ENCODE results near the gene DPY19L1.

DPY19L1 gene

DNA sequence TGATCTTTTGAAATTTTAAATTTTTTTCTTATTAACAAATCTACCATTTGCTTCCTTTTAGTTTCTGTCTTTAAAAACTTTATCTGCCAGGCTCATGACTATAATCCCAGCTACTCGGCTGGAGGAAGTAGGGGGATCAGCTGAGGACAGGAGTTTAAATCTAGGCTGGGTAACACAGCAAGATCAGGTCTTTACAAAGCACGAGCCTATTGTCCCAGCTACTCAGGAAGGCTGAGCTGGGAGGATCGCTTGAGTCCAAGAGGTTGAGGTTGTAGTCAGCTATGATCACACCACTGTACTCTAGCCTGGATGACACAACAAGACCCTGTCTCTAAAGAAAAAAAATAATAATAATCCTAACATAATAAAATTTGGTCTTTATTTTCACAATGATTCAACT, 17.5 kb downstream of the DPY19L1 start:
- DNase-seq (ENCODE audit: low spot score): no peak
- no peak overlapping the region for H4K91ac ChIP-seq (ENCODE audit: low read depth, low read length, poor library complexity)
- H2BK5ac ChIP-seq (ENCODE audit: low read length): no peak overlapping the region
- H3K27me3 ChIP-seq (ENCODE audit: control insufficient read depth in 3 of 3, insufficient read depth in 3 of 3, low read depth in 1 of 3, low read length in 3 of 3): no peaks in the 10 kb centered on the region
- no peak overlapping the region for H2AK5ac ChIP-seq (ENCODE audit: low read depth, low read length)
- no peak overlapping the region for H4K8ac ChIP-seq (ENCODE audit: low read depth, low read length)
- H3K9me3 ChIP-seq (replicated peaks in 1 of 2; ENCODE audit: control insufficient read depth in 2 of 2, insufficient read depth in 1 of 2, low read depth in 1 of 2, low read length in 2 of 2): no peaks in the 10 kb centered on the region
- no peak overlapping the region for H3K9ac ChIP-seq (ENCODE audit: low read depth, low read length, poor library complexity)
- H2BK12ac ChIP-seq (ENCODE audit: low read length): no peak overlapping the region
- H3K4ac ChIP-seq (ENCODE audit: low read length): no peak overlapping the region
- peaks cover 0 to 7% of the 10 kb centered on the region in 2 donors for H3K4me1 ChIP-seq (ENCODE audit: control insufficient read depth in 2 of 2, insufficient read depth in 1 of 2, low read depth in 1 of 2, low read length in 2 of 2)
- no peak overlapping the region for H3K18ac ChIP-seq (ENCODE audit: low read length)
- peaks cover 2 to 14% of the 10 kb centered on the region in 2 donors for H3K36me3 ChIP-seq (replicated peaks in 1 of 2; ENCODE audit: control insufficient read depth in 2 of 2, insufficient read depth in 2 of 2, low read length in 2 of 2)
- peaks cover 3% of the 10 kb centered on the region for H3K79me1 ChIP-seq (ENCODE audit: low read depth, low read length)
- no peak overlapping the region for H2BK120ac ChIP-seq (ENCODE audit: low read depth, low read length)
- no peak overlapping the region for H2BK15ac ChIP-seq (ENCODE audit: low read length)
- H3K4me3 ChIP-seq (ENCODE audit: low read length in 2 of 2): no peak overlapping the region
- no CpG with 5 or more reads among the region's 3 CpGs for WGBS, 2 donors (ENCODE audit: extremely low coverage in 2 of 2, insufficient read length in 2 of 2, insufficient replicate concordance in 1 of 2)
- no peak overlapping the region for H3K4me2 ChIP-seq (ENCODE audit: insufficient read depth, low read length, poor library complexity, severe bottlenecking)
- H3K14ac ChIP-seq (ENCODE audit: low read length): no peak overlapping the region
- H2AFZ ChIP-seq (ENCODE audit: low read length): no peak overlapping the region
- H3K23ac ChIP-seq (ENCODE audit: low read depth, low read length, poor library complexity): no peak overlapping the region
- no peak overlapping the region for H3K27ac ChIP-seq (replicated peaks; ENCODE audit: low read length)

DNA sequence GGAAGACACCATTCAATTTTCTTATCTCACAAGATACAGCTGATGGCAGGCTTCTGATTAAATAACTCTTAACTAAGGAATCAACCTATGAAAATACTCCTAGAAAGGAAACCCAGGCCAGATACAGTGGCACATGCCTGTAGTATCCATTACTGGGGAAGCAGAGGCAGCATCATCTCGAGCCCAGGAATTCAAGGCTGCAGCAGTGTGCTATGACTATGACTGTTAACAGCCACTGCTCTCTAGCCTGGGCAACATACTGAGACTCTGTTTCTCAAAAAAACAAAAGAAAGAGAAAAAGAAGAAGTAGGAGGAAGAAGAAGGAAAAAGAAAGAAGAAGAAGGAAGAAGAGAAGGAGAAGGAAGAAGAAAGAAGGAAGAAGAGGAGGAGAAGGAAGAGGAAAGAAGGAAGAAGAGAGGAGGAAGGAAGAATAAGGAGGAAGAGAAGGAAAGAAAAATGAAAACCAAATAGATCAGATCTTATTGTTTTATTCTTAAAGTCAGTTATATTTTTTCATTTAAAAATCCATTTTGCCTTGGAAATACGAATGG, 18.0 kb downstream of the DPY19L1 start:
- Histone ChIP-seq H3K27me3 (ENCODE audit: control insufficient read depth in 3 of 3, insufficient read depth in 3 of 3, low read depth in 1 of 3, low read length in 3 of 3) (no peaks in the 10 kb centered on the region), H3K23ac (ENCODE audit: low read depth, low read length, poor library complexity) (no peak overlapping the region), H2BK5ac (ENCODE audit: low read length) (no peak overlapping the region), H3K4me1 (ENCODE audit: control insufficient read depth in 2 of 2, insufficient read depth in 1 of 2, low read depth in 1 of 2, low read length in 2 of 2) (peaks cover 0 to 7% of the 10 kb centered on the region in 2 donors), H2AK5ac (ENCODE audit: low read depth, low read length) (no peak overlapping the region), H3K4me2 (ENCODE audit: insufficient read depth, low read length, poor library complexity, severe bottlenecking) (no peak overlapping the region), H2AFZ (ENCODE audit: low read length) (no peak overlapping the region), H3K79me1 (ENCODE audit: low read depth, low read length) (peaks cover 3% of the 10 kb centered on the region), H3K27ac (replicated peaks; ENCODE audit: low read length) (no peak overlapping the region), H3K18ac (ENCODE audit: low read length) (no peak overlapping the region), H3K9ac (ENCODE audit: low read depth, low read length, poor library complexity) (no peak overlapping the region), H3K14ac (ENCODE audit: low read length) (no peak overlapping the region), H4K91ac (ENCODE audit: low read depth, low read length, poor library complexity) (no peak overlapping the region), H3K36me3 (replicated peaks in 1 of 2; ENCODE audit: control insufficient read depth in 2 of 2, insufficient read depth in 2 of 2, low read length in 2 of 2) (peaks cover 2 to 19% of the 10 kb centered on the region in 2 donors), H3K4me3 (ENCODE audit: low read length in 2 of 2) (no peak overlapping the region), H2BK15ac (ENCODE audit: low read length) (no peak overlapping the region), H3K9me3 (replicated peaks in 1 of 2; ENCODE audit: control insufficient read depth in 2 of 2, insufficient read depth in 1 of 2, low read depth in 1 of 2, low read length in 2 of 2) (no peaks in the 10 kb centered on the region), H3K4ac (ENCODE audit: low read length) (no peak overlapping the region), H2BK120ac (ENCODE audit: low read depth, low read length) (no peak overlapping the region), H4K8ac (ENCODE audit: low read depth, low read length) (no peak overlapping the region), H2BK12ac (ENCODE audit: low read length) (no peak overlapping the region)
- no CpG with 5 or more reads among the region's 2 CpGs for WGBS, 2 donors (ENCODE audit: extremely low coverage in 2 of 2, insufficient read length in 2 of 2, insufficient replicate concordance in 1 of 2)
- no peak for DNase-seq (ENCODE audit: low spot score)

DNA sequence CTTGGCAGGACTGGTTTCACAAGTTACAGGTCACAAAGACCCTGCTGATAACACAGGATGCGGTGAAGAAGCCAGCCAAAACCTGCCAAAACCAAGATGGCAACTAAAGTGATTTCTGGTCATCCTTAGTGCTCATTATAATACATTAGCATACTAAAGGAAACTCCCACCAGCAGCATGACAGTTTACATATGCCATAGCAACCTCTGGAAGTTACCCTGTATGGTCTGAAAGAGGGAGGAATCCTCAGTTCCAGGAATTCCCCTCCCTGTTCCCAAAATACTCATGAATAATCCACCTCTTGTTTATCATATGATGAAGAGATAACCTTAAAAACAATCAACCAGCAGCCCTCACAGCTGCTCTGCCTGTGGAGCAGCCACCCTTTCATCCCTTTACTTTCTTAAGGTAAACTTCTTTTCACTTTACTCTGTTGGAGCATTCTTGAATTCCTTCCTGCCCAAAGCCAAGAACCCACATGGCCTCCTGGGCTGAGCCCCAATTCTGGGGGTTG, 21.9 kb downstream of the DPY19L1 start:
- Histone ChIP-seq H4K8ac (ENCODE audit: low read depth, low read length) (no peak overlapping the region), H2BK5ac (ENCODE audit: low read length) (no peak overlapping the region), H3K36me3 (replicated peaks in 1 of 2; ENCODE audit: control insufficient read depth in 2 of 2, insufficient read depth in 2 of 2, low read length in 2 of 2) (peaks cover 6 to 53% of the 10 kb centered on the region in 2 donors), H3K27me3 (ENCODE audit: control insufficient read depth in 3 of 3, insufficient read depth in 3 of 3, low read depth in 1 of 3, low read length in 3 of 3) (no peaks in the 10 kb centered on the region), H3K23ac (ENCODE audit: low read depth, low read length, poor library complexity) (no peak overlapping the region), H3K4ac (ENCODE audit: low read length) (no peak overlapping the region), H3K27ac (replicated peaks; ENCODE audit: low read length) (no peak overlapping the region), H3K18ac (ENCODE audit: low read length) (no peak overlapping the region), H2AFZ (ENCODE audit: low read length) (no peak overlapping the region), H3K4me2 (ENCODE audit: insufficient read depth, low read length, poor library complexity, severe bottlenecking) (no peak overlapping the region), H3K9me3 (replicated peaks in 1 of 2; ENCODE audit: control insufficient read depth in 2 of 2, insufficient read depth in 1 of 2, low read depth in 1 of 2, low read length in 2 of 2) (no peaks in the 10 kb centered on the region), H3K4me3 (ENCODE audit: low read length in 2 of 2) (no peak overlapping the region), H3K9ac (ENCODE audit: low read depth, low read length, poor library complexity) (no peak overlapping the region), H3K14ac (ENCODE audit: low read length) (no peak overlapping the region), H3K79me1 (ENCODE audit: low read depth, low read length) (no peaks in the 10 kb centered on the region), H3K4me1 (ENCODE audit: control insufficient read depth in 2 of 2, insufficient read depth in 1 of 2, low read depth in 1 of 2, low read length in 2 of 2) (no peaks in the 10 kb centered on the region), H2BK15ac (ENCODE audit: low read length) (no peak overlapping the region), H2BK120ac (ENCODE audit: low read depth, low read length) (no peak overlapping the region), H2AK5ac (ENCODE audit: low read depth, low read length) (no peak overlapping the region), H2BK12ac (ENCODE audit: low read length) (no peak overlapping the region), H4K91ac (ENCODE audit: low read depth, low read length, poor library complexity) (no peak overlapping the region)
- DNase-seq (ENCODE audit: low spot score): no peak
- no CpG with 5 or more reads among the region's 1 CpG for WGBS, 2 donors (ENCODE audit: extremely low coverage in 2 of 2, insufficient read length in 2 of 2, insufficient replicate concordance in 1 of 2)

- Histone ChIP-seq H3K27me3 (ENCODE audit: control insufficient read depth in 3 of 3, insufficient read depth in 3 of 3, low read depth in 1 of 3, low read length in 3 of 3) (no peaks in the 10 kb centered on the region), H3K36me3 (replicated peaks in 1 of 2; ENCODE audit: control insufficient read depth in 2 of 2, insufficient read depth in 2 of 2, low read length in 2 of 2) (peaks cover 6 to 59% of the 10 kb centered on the region in 2 donors), H3K4ac (ENCODE audit: low read length) (no peak overlapping the region), H3K23ac (ENCODE audit: low read depth, low read length, poor library complexity) (no peak overlapping the region), H3K18ac (ENCODE audit: low read length) (no peak overlapping the region), H3K4me1 (ENCODE audit: control insufficient read depth in 2 of 2, insufficient read depth in 1 of 2, low read depth in 1 of 2, low read length in 2 of 2) (no peaks in the 10 kb centered on the region), H4K8ac (ENCODE audit: low read depth, low read length) (no peak overlapping the region), H3K4me3 (ENCODE audit: low read length in 2 of 2) (no peak overlapping the region), H3K4me2 (ENCODE audit: insufficient read depth, low read length, poor library complexity, severe bottlenecking) (no peak overlapping the region), H3K14ac (ENCODE audit: low read length) (no peak overlapping the region), H3K9me3 (replicated peaks in 1 of 2; ENCODE audit: control insufficient read depth in 2 of 2, insufficient read depth in 1 of 2, low read depth in 1 of 2, low read length in 2 of 2) (no peaks in the 10 kb centered on the region), H2AFZ (ENCODE audit: low read length) (no peak overlapping the region), H3K27ac (replicated peaks; ENCODE audit: low read length) (no peak overlapping the region), H2BK120ac (ENCODE audit: low read depth, low read length) (no peak overlapping the region), H3K79me1 (ENCODE audit: low read depth, low read length) (no peaks in the 10 kb centered on the region), H4K91ac (ENCODE audit: low read depth, low read length, poor library complexity) (no peak overlapping the region), H2AK5ac (ENCODE audit: low read depth, low read length) (no peak overlapping the region), H3K9ac (ENCODE audit: low read depth, low read length, poor library complexity) (no peak overlapping the region), H2BK12ac (ENCODE audit: low read length) (no peak overlapping the region), H2BK15ac (ENCODE audit: low read length) (no peak overlapping the region), H2BK5ac (ENCODE audit: low read length) (no peak overlapping the region)
- DNase-seq (ENCODE audit: low spot score): no peak
- WGBS, 2 donors (ENCODE audit: extremely low coverage in 2 of 2, insufficient read length in 2 of 2, insufficient replicate concordance in 1 of 2): no CpG with 5 or more reads among the region's 3 CpGs
Measured at GRCh38 chr7:35012160-35012559, 25.1 kb downstream of the DPY19L1 start.
